Karpas-422 (cell line): ENCODE results near the gene TRPM3. TPM values are rescaled to one million over a fixed set of nuclear protein-coding genes. Genes with fewer than 3 reads are reported as not detected.

Source experiments
- DNase-seq: peaks from one replicate; pipeline ENCODE4 v3.0.0-alpha.2; 2015
- H2AFZ ChIP-seq: fragments of 200-600 bp; sonication (generic); 2 replicates; pipeline ENCODE4 v1.6.1; 2014; ENCODE audit warnings: antibody characterized with exemption, low read length, mixed read lengths
- H3K27ac ChIP-seq: fragments of 200-600 bp; sonication (generic); 2 replicates; pipeline ENCODE4 v1.5.1; 2014; ENCODE audit warnings: mild to moderate bottlenecking, low read length, moderate library complexity
- H3K27me3 ChIP-seq: fragments of 200-600 bp; sonication (generic); 2 replicates; pipeline ENCODE4 v1.6.1; 2014; ENCODE audit warnings: low read length, mixed read lengths
- H3K36me3 ChIP-seq: fragments of 200-600 bp; sonication (generic); 2 replicates; pipeline ENCODE4 v1.6.1; 2014; ENCODE audit warnings: low read length, mixed read lengths; ENCODE audit not compliant: insufficient read depth
- H3K4me1 ChIP-seq: fragments of 200-600 bp; sonication (generic); 2 replicates; pipeline ENCODE4 v1.6.1; 2014; ENCODE audit warnings: mild to moderate bottlenecking, low read length, mixed read lengths
- H3K4me2 ChIP-seq: fragments of 200-600 bp; sonication (generic); 2 replicates; pipeline ENCODE4 v1.6.1; 2014; ENCODE audit warnings: low read length, low read depth, mild to moderate bottlenecking; ENCODE audit not compliant: poor library complexity, severe bottlenecking
- H3K4me3 ChIP-seq: fragments of 200-600 bp; sonication (generic); 2 replicates; pipeline ENCODE4 v1.5.1; 2014; ENCODE audit warnings: mild to moderate bottlenecking, antibody characterized with exemption, low read length, mixed read lengths
- H3K79me2 ChIP-seq: fragments of 200-600 bp; sonication (generic); 2 replicates; pipeline ENCODE4 v1.6.1; 2014; ENCODE audit warnings: mild to moderate bottlenecking, low read length, mixed read lengths
- H3K9ac ChIP-seq: fragments of 200-600 bp; sonication (generic); 2 replicates; pipeline ENCODE4 v1.6.0; 2014; ENCODE audit warnings: low read length
- H3K9me2 ChIP-seq: fragments of 200-600 bp; sonication (generic), shearing (Covaris generic); replicated peaks from 2 replicates; pipeline ENCODE4 v1.6.0; 2014; ENCODE audit warnings: mild to moderate bottlenecking, low read length, moderate library complexity; ENCODE audit not compliant: insufficient read depth
- H3K9me3 ChIP-seq: fragments of 300-700, 200-600 bp; sonication (generic); 2 replicates; pipeline ENCODE4 v1.6.1; 2014; ENCODE audit warnings: low read length, mixed read lengths
- H4K20me1 ChIP-seq: fragments of 200-600 bp; sonication (generic); 2 replicates; pipeline ENCODE4 v1.6.1; 2014; ENCODE audit warnings: mild to moderate bottlenecking, antibody characterized with exemption, low read length, low read depth; ENCODE audit not compliant: insufficient read depth
- total RNA-seq: library from RNA; depleted of rRNA; stranded (reverse); fragments of >200 nt; shearing (Covaris generic); gene quantifications from 2 replicates; pipeline ENCODE4 v1.2.3, GENCODE V29; 2014; ENCODE audit warnings: low replicate concordance

TRPM3 gene
- total RNA-seq, 1 experiment from 2014 or later: not detected

- H4K20me1 ChIP-seq: no peaks in the 10 kb centered on the region
- no peaks in the 10 kb centered on the region for H3K27me3 ChIP-seq
- no peak overlapping the region for H2AFZ ChIP-seq
- no peak for DNase-seq
- no peaks in the 10 kb centered on the region for H3K36me3 ChIP-seq
- no peaks in the 10 kb centered on the region for H3K9me3 ChIP-seq
- H3K79me2 ChIP-seq: no peaks in the 10 kb centered on the region
- no peak overlapping the region for H3K27ac ChIP-seq
- no peaks in the 10 kb centered on the region for H3K4me1 ChIP-seq
- H3K9me2 ChIP-seq: no peaks in the 10 kb centered on the region
- no peak overlapping the region for H3K9ac ChIP-seq
- H3K4me2 ChIP-seq: no peak overlapping the region
- no peak overlapping the region for H3K4me3 ChIP-seq
Measured at GRCh38 chr9:70949239-70949638, 172.2 kb downstream of the TRPM3 start.

- no peaks in the 10 kb centered on the region for H3K27me3 ChIP-seq
- no peaks in the 10 kb centered on the region for H4K20me1 ChIP-seq
- H3K79me2 ChIP-seq: no peaks in the 10 kb centered on the region
- no peaks in the 10 kb centered on the region for H3K9me3 ChIP-seq
- H3K4me1 ChIP-seq: no peaks in the 10 kb centered on the region
- H2AFZ ChIP-seq: no peak overlapping the region
- no peaks in the 10 kb centered on the region for H3K36me3 ChIP-seq
- H3K4me3 ChIP-seq: no peak overlapping the region
- DNase-seq: no peak
- no peak overlapping the region for H3K27ac ChIP-seq
- no peaks in the 10 kb centered on the region for H3K9me2 ChIP-seq
- H3K4me2 ChIP-seq: no peak overlapping the region
- no peak overlapping the region for H3K9ac ChIP-seq
Measured at GRCh38 chr9:70948744-70949143, 172.7 kb downstream of the TRPM3 start.

DNA sequence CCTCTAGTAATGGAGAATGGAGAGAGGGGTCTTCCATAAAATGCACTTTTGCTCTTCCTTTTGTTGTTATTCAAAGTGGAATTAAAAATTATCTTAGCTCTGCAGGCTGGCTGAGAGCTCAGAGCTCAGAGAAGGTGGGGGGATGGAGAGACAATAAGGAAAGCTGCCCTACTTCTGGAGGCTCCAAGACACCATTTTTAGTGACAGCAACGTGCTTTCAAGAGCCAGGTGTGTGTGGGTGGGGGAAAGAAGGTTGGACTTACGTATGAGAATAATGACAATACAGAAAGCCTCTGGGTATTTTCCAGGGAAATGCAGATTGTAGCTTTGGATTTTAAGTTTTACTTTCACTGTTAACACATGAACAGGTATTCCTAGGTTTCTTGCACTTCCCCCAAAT, 173.9 kb downstream of the TRPM3 start:
- H3K4me3 ChIP-seq: no peak overlapping the region
- H2AFZ ChIP-seq: no peak overlapping the region
- H3K36me3 ChIP-seq: no peaks in the 10 kb centered on the region

DNA sequence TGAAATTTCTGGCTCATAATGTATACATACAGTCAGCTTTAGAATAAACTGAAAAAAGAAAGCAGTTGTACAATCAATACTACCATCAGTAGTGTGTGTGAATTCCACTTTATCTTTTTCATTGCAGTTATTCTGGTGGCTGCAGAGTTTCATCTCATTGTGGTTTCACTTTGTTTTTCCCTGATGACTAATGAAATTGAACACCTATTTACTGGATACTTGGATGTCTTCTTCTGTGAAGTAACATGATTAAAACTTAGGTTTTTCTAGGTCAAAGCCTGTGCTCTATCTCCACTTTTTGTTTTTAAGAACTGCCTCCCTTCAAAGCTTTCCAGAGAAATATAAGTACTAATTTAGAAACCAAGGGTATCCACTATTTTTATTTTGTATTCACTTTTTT, 174.3 kb downstream of the TRPM3 start:
- no peak overlapping the region for H2AFZ ChIP-seq
- no peak overlapping the region for H3K4me3 ChIP-seq
- no peaks in the 10 kb centered on the region for H3K27me3 ChIP-seq
- H3K9ac ChIP-seq: no peak overlapping the region
- no peak for DNase-seq
- no peaks in the 10 kb centered on the region for H3K9me2 ChIP-seq
- no peaks in the 10 kb centered on the region for H3K79me2 ChIP-seq
- no peaks in the 10 kb centered on the region for H4K20me1 ChIP-seq
- H3K36me3 ChIP-seq: no peaks in the 10 kb centered on the region
- no peaks in the 10 kb centered on the region for H3K9me3 ChIP-seq
- H3K4me2 ChIP-seq: no peak overlapping the region
- no peaks in the 10 kb centered on the region for H3K4me1 ChIP-seq
- H3K27ac ChIP-seq: no peak overlapping the region

More for the DNA sequence above, 173.9 kb downstream of the TRPM3 start:
- DNase-seq: no peak
- Histone ChIP-seq H3K27ac (no peak overlapping the region), H3K4me2 (no peak overlapping the region), H3K79me2 (no peaks in the 10 kb centered on the region), H3K4me1 (no peaks in the 10 kb centered on the region), H3K9ac (no peak overlapping the region), H3K9me2 (no peaks in the 10 kb centered on the region), H3K9me3 (no peaks in the 10 kb centered on the region), H3K27me3 (no peaks in the 10 kb centered on the region), H4K20me1 (no peaks in the 10 kb centered on the region)

DNA sequence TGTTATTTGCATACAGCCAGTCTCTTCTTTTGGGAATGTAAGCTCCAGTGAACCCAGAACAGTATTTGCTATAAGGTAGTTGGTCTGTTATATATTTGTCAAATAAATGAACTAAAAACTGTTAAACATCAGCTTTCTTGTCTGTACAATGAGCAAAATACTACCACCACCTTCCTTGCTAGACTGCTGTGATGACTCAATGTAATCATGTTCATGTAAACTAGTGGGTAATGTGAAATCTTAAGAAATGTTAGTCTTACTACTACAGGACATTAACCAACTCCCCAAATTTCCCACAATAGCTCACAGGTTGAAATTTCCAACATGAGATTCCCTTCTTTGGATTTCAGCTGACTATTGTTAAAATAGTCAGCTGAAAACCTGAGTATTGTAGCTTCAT, 176.1 kb downstream of the TRPM3 start:
- Histone ChIP-seq H3K4me1 (no peaks in the 10 kb centered on the region), H3K9ac (no peak overlapping the region), H3K79me2 (no peaks in the 10 kb centered on the region), H2AFZ (no peak overlapping the region), H3K4me3 (no peak overlapping the region), H3K9me3 (no peaks in the 10 kb centered on the region), H3K27me3 (no peaks in the 10 kb centered on the region), H3K27ac (no peak overlapping the region), H3K36me3 (no peaks in the 10 kb centered on the region), H3K9me2 (no peaks in the 10 kb centered on the region), H3K4me2 (no peak overlapping the region), H4K20me1 (no peaks in the 10 kb centered on the region)
- no peak for DNase-seq

DNA sequence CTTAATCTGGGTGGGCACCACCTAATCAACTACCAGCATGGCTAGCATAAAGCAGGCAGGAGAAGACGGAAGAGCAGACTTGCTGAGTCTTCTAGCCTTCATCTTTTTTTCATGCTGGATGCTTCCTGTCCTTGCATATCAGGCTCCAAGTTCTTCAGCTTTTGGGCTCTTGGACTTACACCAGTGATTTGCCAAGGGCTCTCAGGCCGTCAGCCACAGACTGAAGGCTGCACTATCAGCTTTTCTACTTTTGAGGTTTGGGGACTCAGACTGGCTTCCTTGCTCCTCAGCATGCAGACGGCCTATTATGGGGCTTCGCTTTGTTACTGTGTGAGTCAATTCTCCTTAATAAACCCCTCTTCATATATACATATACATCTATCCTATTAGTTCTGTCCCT, 180.2 kb downstream of the TRPM3 start:
- H3K9ac ChIP-seq: no peak overlapping the region
- H4K20me1 ChIP-seq: no peaks in the 10 kb centered on the region
- no peaks in the 10 kb centered on the region for H3K36me3 ChIP-seq
- no peaks in the 10 kb centered on the region for H3K9me2 ChIP-seq
- no peak overlapping the region for H3K4me2 ChIP-seq
- no peaks in the 10 kb centered on the region for H3K9me3 ChIP-seq
- H3K4me1 ChIP-seq: no peaks in the 10 kb centered on the region
- no peak overlapping the region for H2AFZ ChIP-seq
- H3K27me3 ChIP-seq: no peaks in the 10 kb centered on the region
- H3K27ac ChIP-seq: no peak overlapping the region
- no peaks in the 10 kb centered on the region for H3K79me2 ChIP-seq
- H3K4me3 ChIP-seq: no peak overlapping the region
- no peak for DNase-seq

DNA sequence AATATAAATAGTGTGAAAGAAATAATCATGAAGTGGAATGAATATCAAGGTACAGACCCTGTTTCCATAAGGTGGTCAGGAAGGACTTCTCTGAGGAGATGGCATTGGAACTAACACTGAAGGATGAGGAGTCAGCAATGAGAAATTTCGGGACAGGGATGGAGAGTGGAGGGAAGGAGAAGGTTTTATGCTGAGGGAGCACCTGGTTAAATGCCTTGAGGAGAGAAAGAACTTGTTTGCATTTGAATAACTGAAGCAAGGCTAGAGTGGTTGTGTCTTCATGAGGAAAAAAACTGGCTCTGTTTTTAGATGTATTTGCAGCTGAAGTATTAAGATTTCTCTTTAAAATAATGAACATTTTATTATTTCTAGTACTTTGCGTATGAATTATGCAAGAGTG, 180.8 kb downstream of the TRPM3 start:
- Histone ChIP-seq H3K9me2 (no peaks in the 10 kb centered on the region), H3K9me3 (no peaks in the 10 kb centered on the region)
- DNase-seq: no peak

DNA sequence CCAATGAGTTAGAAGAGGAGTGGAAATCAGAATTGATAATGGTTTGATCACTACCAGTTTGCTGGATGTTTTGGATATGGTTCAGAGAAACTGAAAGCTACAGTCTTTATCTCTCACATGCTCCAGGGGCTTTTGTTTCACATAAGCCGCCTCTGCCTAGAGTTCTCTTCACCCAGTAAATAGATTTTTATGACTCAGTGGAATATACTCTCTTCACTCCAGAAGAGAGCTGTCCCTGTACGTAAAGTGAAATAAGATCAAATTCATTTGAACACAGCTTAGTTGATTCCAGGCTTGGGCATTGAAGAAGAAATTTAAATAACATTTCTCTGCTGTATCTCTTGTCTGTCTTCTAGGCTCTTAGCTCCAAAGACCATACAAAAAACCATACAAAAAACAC, 184.9 kb downstream of the TRPM3 start:
- Histone ChIP-seq H4K20me1 (no peaks in the 10 kb centered on the region), H3K27ac (no peak overlapping the region), H3K79me2 (no peaks in the 10 kb centered on the region), H3K4me3 (no peak overlapping the region), H3K36me3 (no peaks in the 10 kb centered on the region), H3K9me3 (no peaks in the 10 kb centered on the region), H3K9ac (no peak overlapping the region), H3K4me1 (no peaks in the 10 kb centered on the region), H3K4me2 (no peak overlapping the region), H2AFZ (no peak overlapping the region), H3K27me3 (no peaks in the 10 kb centered on the region), H3K9me2 (no peaks in the 10 kb centered on the region)
- DNase-seq: no peak

More for the DNA sequence above, 180.8 kb downstream of the TRPM3 start:
- Histone ChIP-seq H3K27me3 (no peaks in the 10 kb centered on the region), H3K27ac (no peak overlapping the region), H3K4me2 (no peak overlapping the region), H3K4me3 (no peak overlapping the region), H3K4me1 (no peaks in the 10 kb centered on the region), H2AFZ (no peak overlapping the region), H4K20me1 (no peaks in the 10 kb centered on the region), H3K79me2 (no peaks in the 10 kb centered on the region), H3K36me3 (no peaks in the 10 kb centered on the region), H3K9ac (no peak overlapping the region)

DNA sequence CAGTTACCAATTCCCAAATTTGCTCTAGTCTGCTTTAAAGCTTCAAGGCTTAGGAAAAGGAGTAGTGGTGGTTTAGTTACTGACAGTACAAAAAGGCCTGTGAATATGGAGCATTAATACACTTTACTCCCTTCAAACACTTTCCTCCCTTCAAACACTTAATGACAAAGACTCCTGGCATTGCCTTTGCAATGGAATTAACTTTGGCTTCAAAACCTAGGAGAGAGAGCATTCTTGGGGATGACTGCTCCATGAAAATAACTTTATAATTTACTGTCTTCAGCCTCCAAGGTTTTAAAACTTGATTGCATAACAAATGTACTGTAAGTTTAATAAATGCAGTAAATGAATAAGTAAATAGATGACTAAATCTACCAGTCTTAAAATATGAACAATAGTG, 185.6 kb downstream of the TRPM3 start:
- no peaks in the 10 kb centered on the region for H3K36me3 ChIP-seq
- H3K9me3 ChIP-seq: no peaks in the 10 kb centered on the region

More for the DNA sequence above, 185.6 kb downstream of the TRPM3 start:
- no peaks in the 10 kb centered on the region for H4K20me1 ChIP-seq
- H3K79me2 ChIP-seq: no peaks in the 10 kb centered on the region
- no peak overlapping the region for H3K4me2 ChIP-seq
- no peak for DNase-seq
- H3K27me3 ChIP-seq: no peaks in the 10 kb centered on the region
- no peaks in the 10 kb centered on the region for H3K4me1 ChIP-seq
- H3K27ac ChIP-seq: no peak overlapping the region
- no peak overlapping the region for H2AFZ ChIP-seq
- no peaks in the 10 kb centered on the region for H3K9me2 ChIP-seq
- no peak overlapping the region for H3K9ac ChIP-seq
- no peak overlapping the region for H3K4me3 ChIP-seq
